Endodermal cell (in vitro differentiated cells): ENCODE measurements around the gene MYO7B. TPM values are rescaled to one million over a fixed set of nuclear protein-coding genes. Genes with fewer than 3 reads are reported as not detected.

ENCODE experiments used
- DNase-seq: peaks from one replicate; pipeline ENCODE4 v3.0.0-alpha.2; 2017
- H3K27ac ChIP-seq: 2 replicates; pipeline ENCODE4 v1.5.1; 2013; ENCODE audit warnings: mild to moderate bottlenecking, low read depth, low read length, moderate library complexity
- H3K27me3 ChIP-seq: 2 replicates; pipeline ENCODE4 v1.6.1; 2013; ENCODE audit warnings: mild to moderate bottlenecking, low read length, moderate library complexity; ENCODE audit not compliant: insufficient read depth, control insufficient read depth, poor library complexity, severe bottlenecking
- H3K36me3 ChIP-seq: 2 replicates; pipeline ENCODE4 v1.7.0; 2013; ENCODE audit warnings: mild to moderate bottlenecking, low read length, moderate library complexity; ENCODE audit not compliant: control insufficient read depth, insufficient read depth
- H3K4me1 ChIP-seq: one replicate; pipeline ENCODE4 v1.7.0; 2013; ENCODE audit warnings: low read length; ENCODE audit not compliant: control insufficient read depth, insufficient read depth
- H3K4me3 ChIP-seq: 2 replicates; pipeline ENCODE4 v1.5.1; 2013; ENCODE audit warnings: mild to moderate bottlenecking, low read length, moderate library complexity
- H3K9ac ChIP-seq: 2 replicates; pipeline ENCODE4 v1.6.1; 2013; ENCODE audit warnings: mild to moderate bottlenecking, low read length, moderate library complexity; ENCODE audit not compliant: poor library complexity, severe bottlenecking; ENCODE audit errors: extremely low read depth
- H3K9me3 ChIP-seq: 2 replicates; pipeline ENCODE4 v1.6.1; 2013; ENCODE audit warnings: mild to moderate bottlenecking, low read length, moderate library complexity; ENCODE audit not compliant: control insufficient read depth
- H3K27ac Mint-ChIP-seq: 2 replicates; pipeline ENCODE4 v1.8.0; 2020; ENCODE audit warnings: mixed read lengths
- H3K27me3 Mint-ChIP-seq: 2 replicates; pipeline ENCODE4 v1.8.0; 2021; ENCODE audit warnings: mild to moderate bottlenecking, mixed read lengths; ENCODE audit not compliant: insufficient read depth
- H3K36me3 Mint-ChIP-seq: 2 replicates; pipeline ENCODE4 v1.8.0; 2020; ENCODE audit warnings: low read depth, mixed read lengths
- H3K4me1 Mint-ChIP-seq: 2 replicates; pipeline ENCODE4 v1.8.0; 2020; ENCODE audit warnings: mixed read lengths
- H3K4me3 Mint-ChIP-seq: 2 replicates; pipeline ENCODE4 v1.8.0; 2020; ENCODE audit warnings: mild to moderate bottlenecking, moderate library complexity, mixed read lengths
- H3K9me3 Mint-ChIP-seq: 2 replicates; pipeline ENCODE4 v1.8.0; 2020; ENCODE audit warnings: mild to moderate bottlenecking, mixed read lengths
- WGBS, 2 experiments: methylation state at CpG; one replicate each; pipeline versions ENCODE4 v1.1.5 to v1.1.7; 2013; ENCODE audit warnings: missing lambda C conversion rate in 2 of 2, mixed read lengths in 1 of 2; ENCODE audit not compliant: insufficient coverage in 1 of 2, insufficient read length in 1 of 2; 5-methylcytosine and 5-hydroxymethylcytosine counted together
- total RNA-seq, 2 donors: library from RNA; stranded (reverse); fragmentation: NEBNext Ultra II Directional in 1 of 2; extraction: Animal tissue kit (Norgen Biotek cat#: 25700) in 1 of 2; gene quantifications; 2 replicates in 1 of 2; 3 replicates in 1 of 2; pipeline ENCODE4 v1.2.1, GENCODE V29; 2021
- TF ChIP-seq, protein P1 (sequence below): fragments of 200-600 bp; sonication (generic); conservative IDR thresholded peaks from 2 replicates; pipeline ENCODE4 v1.5.0; 2021; ENCODE audit warnings: antibody characterized with exemption, mild to moderate bottlenecking

The MYO7B gene
- total RNA-seq, 2 donors from 2014 or later: 0.11 TPM; not detected in 1

DNA sequence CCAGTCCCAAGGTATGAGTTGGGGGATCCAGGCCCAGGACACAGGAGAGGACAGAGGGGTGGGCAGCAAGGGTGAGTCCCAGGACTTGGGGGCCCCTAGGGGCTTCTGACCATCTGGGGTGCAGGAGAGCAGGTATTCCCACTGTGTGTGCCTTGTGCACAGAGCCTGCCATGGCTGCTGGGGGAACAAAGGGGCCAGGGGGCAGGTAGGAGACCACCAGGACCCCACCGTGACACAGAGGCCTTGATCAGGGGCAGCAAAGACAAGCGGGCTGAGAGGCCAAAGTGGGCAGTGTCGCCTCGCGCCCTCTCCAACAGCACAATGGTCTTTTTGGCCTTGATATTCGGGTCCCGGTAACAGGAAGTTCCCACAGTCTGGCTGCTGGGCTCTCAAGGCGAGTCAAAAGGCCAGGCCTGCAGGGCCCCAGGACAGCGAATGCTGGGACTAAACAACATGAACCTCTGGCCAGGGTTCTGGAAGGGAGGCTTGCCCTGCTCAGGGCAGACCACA lies 98.1 kb downstream of the MYO7B start:
- H3K27ac Mint-ChIP-seq: no peak overlapping the region
- H3K27me3 Mint-ChIP-seq: no peaks in the 10 kb centered on the region
- H3K4me1 Mint-ChIP-seq: peaks cover 10% of the 10 kb centered on the region
- Histone ChIP-seq H3K27ac (no peak overlapping the region), H3K4me3 (no peak overlapping the region), H3K9me3 (no peaks in the 10 kb centered on the region), H3K36me3 (no peaks in the 10 kb centered on the region), H3K4me1 (peaks cover 7% of the 10 kb centered on the region), H3K9ac (no peak overlapping the region), H3K27me3 (no peaks in the 10 kb centered on the region)
- no peak for DNase-seq
- H3K36me3 Mint-ChIP-seq: no peaks in the 10 kb centered on the region
- H3K9me3 Mint-ChIP-seq: no peaks in the 10 kb centered on the region
- TF ChIP-seq, protein P1, sequence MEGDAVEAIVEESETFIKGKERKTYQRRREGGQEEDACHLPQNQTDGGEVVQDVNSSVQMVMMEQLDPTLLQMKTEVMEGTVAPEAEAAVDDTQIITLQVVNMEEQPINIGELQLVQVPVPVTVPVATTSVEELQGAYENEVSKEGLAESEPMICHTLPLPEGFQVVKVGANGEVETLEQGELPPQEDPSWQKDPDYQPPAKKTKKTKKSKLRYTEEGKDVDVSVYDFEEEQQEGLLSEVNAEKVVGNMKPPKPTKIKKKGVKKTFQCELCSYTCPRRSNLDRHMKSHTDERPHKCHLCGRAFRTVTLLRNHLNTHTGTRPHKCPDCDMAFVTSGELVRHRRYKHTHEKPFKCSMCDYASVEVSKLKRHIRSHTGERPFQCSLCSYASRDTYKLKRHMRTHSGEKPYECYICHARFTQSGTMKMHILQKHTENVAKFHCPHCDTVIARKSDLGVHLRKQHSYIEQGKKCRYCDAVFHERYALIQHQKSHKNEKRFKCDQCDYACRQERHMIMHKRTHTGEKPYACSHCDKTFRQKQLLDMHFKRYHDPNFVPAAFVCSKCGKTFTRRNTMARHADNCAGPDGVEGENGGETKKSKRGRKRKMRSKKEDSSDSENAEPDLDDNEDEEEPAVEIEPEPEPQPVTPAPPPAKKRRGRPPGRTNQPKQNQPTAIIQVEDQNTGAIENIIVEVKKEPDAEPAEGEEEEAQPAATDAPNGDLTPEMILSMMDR: no peak
- 92 to 95% methylated on average over 9 of the region's 9 CpGs for WGBS, 2 experiments
- H3K4me3 Mint-ChIP-seq: no peak overlapping the region

DNA sequence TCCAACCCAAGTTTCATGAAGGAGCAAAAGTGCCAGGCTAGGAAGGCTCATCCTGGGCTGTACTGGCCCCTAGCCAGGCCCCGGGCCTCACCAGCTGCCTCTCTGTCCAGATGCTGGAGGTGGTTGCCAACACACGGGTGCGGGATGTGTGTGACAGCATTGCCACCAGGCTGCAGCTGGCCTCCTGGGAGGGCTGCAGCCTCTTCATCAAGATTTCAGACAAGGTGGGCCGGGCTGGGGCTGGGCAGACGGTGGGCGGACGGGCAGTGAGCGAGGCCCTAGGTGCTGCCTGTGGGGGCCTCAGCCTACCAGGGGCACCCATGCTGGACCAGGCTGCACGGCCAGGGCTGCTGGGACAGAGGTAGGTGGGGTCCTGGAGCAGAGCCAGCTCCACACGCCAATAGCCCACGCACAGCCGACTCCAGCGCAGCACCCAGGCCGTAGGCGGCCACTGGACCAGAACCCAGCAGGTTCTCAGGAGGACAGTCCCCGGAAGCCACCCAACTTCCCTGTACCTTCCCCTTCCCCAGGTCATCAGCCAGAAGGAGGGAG lies 98.7 kb downstream of the MYO7B start:
- Mint-ChIP-seq H3K4me1 (peaks cover 5% of the 10 kb centered on the region), H3K9me3 (no peaks in the 10 kb centered on the region), H3K27me3 (no peaks in the 10 kb centered on the region), H3K27ac (no peak overlapping the region), H3K4me3 (no peak overlapping the region), H3K36me3 (no peaks in the 10 kb centered on the region)
- 95 to 100% methylated on average over 5 to 16 of the region's 16 CpGs for WGBS, 2 experiments
- no peak overlapping the region for H3K9ac ChIP-seq
- no peaks in the 10 kb centered on the region for H3K9me3 ChIP-seq
- no peaks in the 10 kb centered on the region for H3K36me3 ChIP-seq
- no peaks in the 10 kb centered on the region for H3K27me3 ChIP-seq
- peaks cover 7% of the 10 kb centered on the region for H3K4me1 ChIP-seq
- TF ChIP-seq, protein P1: no peak
- no peak for DNase-seq
- no peak overlapping the region for H3K4me3 ChIP-seq
- H3K27ac ChIP-seq: no peak overlapping the region

DNA sequence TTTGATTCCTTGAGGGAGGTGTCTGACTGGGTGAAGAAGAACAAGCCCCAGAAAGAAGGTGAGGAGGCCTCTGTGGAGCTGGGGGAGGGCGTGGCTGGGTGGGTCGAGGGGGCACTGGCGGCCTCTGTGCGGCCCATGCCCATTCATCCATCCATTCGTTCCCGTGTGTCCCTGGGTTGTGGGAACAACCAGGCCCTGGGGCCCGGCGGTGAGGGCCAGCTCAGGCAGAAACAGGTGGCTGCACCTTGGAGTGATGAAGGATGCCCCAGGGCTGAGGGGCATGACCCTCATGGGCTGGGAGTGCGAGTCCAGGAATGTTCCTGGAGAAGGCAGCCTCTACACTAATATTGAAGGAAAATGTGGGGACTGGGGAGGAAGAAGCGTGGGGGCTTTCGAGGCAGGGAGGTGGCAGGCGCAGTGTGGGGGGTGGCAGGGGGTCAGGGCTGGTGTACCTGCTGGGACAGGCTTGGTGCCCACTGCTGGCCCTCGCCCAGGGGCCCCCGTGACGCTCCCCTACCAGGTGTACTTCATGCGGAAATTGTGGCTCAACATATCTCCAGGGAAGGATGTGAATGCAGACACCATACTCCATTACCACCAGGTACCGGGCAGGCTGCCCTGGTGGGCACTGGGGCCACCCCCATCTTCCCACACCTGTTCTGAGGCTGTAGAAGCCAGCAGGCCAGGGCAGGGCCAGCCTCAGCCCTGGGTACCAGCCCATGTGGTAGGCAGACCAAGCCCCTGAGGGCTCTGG lies 99.3 kb downstream of the MYO7B start:
- no peaks in the 10 kb centered on the region for H3K27me3 ChIP-seq
- no peaks in the 10 kb centered on the region for H3K9me3 ChIP-seq
- no peaks in the 10 kb centered on the region for H3K36me3 ChIP-seq
- H3K27me3 Mint-ChIP-seq: no peaks in the 10 kb centered on the region
- H3K9ac ChIP-seq: no peak overlapping the region
- 90 to 96% methylated on average over 5 to 17 of the region's 17 CpGs for WGBS, 2 experiments
- no peak overlapping the region for H3K27ac Mint-ChIP-seq
- no peak overlapping the region for H3K4me3 Mint-ChIP-seq
- no peak overlapping the region for H3K27ac ChIP-seq
- H3K9me3 Mint-ChIP-seq: no peaks in the 10 kb centered on the region
- H3K36me3 Mint-ChIP-seq: no peaks in the 10 kb centered on the region
- TF ChIP-seq, protein P1: no peak
- H3K4me1 ChIP-seq: peaks cover 7% of the 10 kb centered on the region
- DNase-seq: no peak
- no peak overlapping the region for H3K4me3 ChIP-seq
- peaks cover 5% of the 10 kb centered on the region for H3K4me1 Mint-ChIP-seq
